Transverse colon (tissue), 4 donors: Measurements from ENCODE around the gene NAB2. TPM values are rescaled to one million over a fixed set of nuclear protein-coding genes. Genes with fewer than 3 reads are reported as not detected.

Source experiments
- DNase-seq: peaks from one replicate; pipeline ENCODE4 v3.0.0-alpha.2; 2019
- H3K27ac ChIP-seq, 4 donors: fragments of 200-600 bp; sonication (generic); 2 replicates each; pipeline ENCODE4 v1.5.1; 2016 to 2018; ENCODE audit warnings: inconsistent platforms in 4 of 4
- H3K27me3 ChIP-seq: fragments of 200-600 bp; sonication (generic); 2 replicates; pipeline ENCODE4 v1.5.1; 2017; ENCODE audit warnings: inconsistent platforms
- H3K36me3 ChIP-seq, 4 donors: fragments of 200-600 bp; sonication (generic); 2 replicates each; pipeline ENCODE4 v1.5.1; 2017 to 2019; ENCODE audit warnings: inconsistent platforms in 4 of 4
- H3K4me1 ChIP-seq, 4 donors: fragments of 200-600 bp; sonication (generic); 2 replicates each; pipeline ENCODE4 v1.5.1; 2017 to 2020; ENCODE audit warnings: inconsistent platforms in 4 of 4
- H3K4me3 ChIP-seq, 4 donors: fragments of 200-600 bp; sonication (generic); 1 replicate in 1 of 4; 2 replicates in 3 of 4; pipeline versions ENCODE4 v1.5.1 to v1.6.1; 2017 to 2019; ENCODE audit warnings: inconsistent platforms in 4 of 4
- H3K9me3 ChIP-seq, 2 donors: fragments of 200-600 bp; sonication (generic); 2 replicates each; pipeline ENCODE4 v1.5.1; 2017 to 2019; ENCODE audit warnings: inconsistent platforms in 2 of 2
- CTCF ChIP-seq, 5 experiments: fragments of 200-600 bp in 3 of 5; fragments of 450-650 bp in 2 of 5; sonication (generic) in 3 of 5; IDR thresholded peaks; 1 replicate in 2 of 5; 2 replicates in 3 of 5; pipeline ENCODE4 v1.5.1; 2016 to 2017; ENCODE audit warnings: antibody characterized with exemption in 5 of 5, inconsistent platforms in 3 of 5, mild to moderate bottlenecking in 2 of 5, moderate library complexity in 1 of 5
- EP300 ChIP-seq: sonication (generic); formaldehyde crosslinking; IDR thresholded peaks from one replicate; pipeline ENCODE4 v1.6.1; 2017; ENCODE audit warnings: antibody characterized with exemption, low read depth
- POLR2A ChIP-seq: fragments of 450-650 bp; IDR thresholded peaks from one replicate; pipeline ENCODE4 v1.6.1; 2016; ENCODE audit warnings: antibody characterized with exemption, mild to moderate bottlenecking, moderate library complexity
- POLR2AphosphoS5 ChIP-seq, 3 donors: sonication (generic); formaldehyde crosslinking; IDR thresholded peaks; one replicate each; pipeline ENCODE4 v1.6.1; 2016; ENCODE audit warnings: antibody characterized with exemption in 3 of 3
- WGBS, 2 donors: methylation state at CpG; one replicate each; pipeline ENCODE4 v1.1.5; 2018; ENCODE audit warnings: low coverage in 1 of 2; 5-methylcytosine and 5-hydroxymethylcytosine counted together
- in situ Hi-C, 4 donors: fragments of 200-750 bp; cut with MboI; loops; one replicate each; pipeline versions ENCODE4 v1.15.0 to v1.15.1; 2017; ENCODE audit warnings: low sequenced_read_pairs in 3 of 4, low pct_ligation_motif_present in 1 of 4, low pct_unique_long_range_greater_than_20kb in 1 of 4
- intact Hi-C: fragments of 100-400 bp; cut with DNase I; formaldehyde crosslinking; loops from one replicate; pipeline ENCODE4 v1.15.1; 2023; ENCODE audit warnings: low total_unique reads
- total RNA-seq, 4 donors: library from RNA; depleted of rRNA; stranded (reverse); fragments of >200 nt; gene quantifications; one replicate each; pipeline ENCODE4 v1.1.0, GENCODE V29; 2016

The NAB2 gene
- total RNA-seq, 4 donors from 2014 or later = 2.6 to 9.1 (median 4.7) TPM

DNA sequence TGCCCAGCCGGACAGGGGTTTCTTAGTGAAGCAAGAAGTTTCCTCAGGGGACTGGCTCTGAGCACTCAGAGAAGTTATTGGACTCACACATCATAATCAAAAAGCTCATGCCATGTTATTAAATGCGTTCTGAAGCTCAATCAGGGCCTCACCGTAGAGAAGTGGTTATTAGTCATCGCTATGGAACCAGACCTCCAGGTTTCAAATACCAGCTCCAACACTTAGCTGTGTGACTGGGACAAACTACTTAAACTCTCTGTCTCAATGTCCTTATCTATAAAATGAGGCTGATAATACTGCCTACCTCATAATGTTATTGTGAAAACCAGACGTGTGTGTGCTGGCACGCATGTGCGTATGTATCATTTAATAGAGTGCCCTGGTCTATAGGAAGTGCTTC lies 14.9 kb downstream of the NAB2 start:
- no peak for DNase-seq
- Histone ChIP-seq H3K4me1 (peaks cover 0 to 64% (median 17%) of the 10 kb centered on the region in 4 donors), H3K27me3 (no peaks in the 10 kb centered on the region), H3K9me3 (no peaks in the 10 kb centered on the region), H3K36me3 (peaks cover 0 to 49% (median 12%) of the 10 kb centered on the region in 4 donors), H3K4me3 (no peak overlapping the region), H3K27ac (no peak overlapping the region)
- in situ Hi-C loops (no loop called here), intact Hi-C loops (no loop called here)
- 90% methylated on average over 7 of the region's 7 CpGs; no CpG with 5 or more reads in 1 of the 2 donors for WGBS, 2 donors
- TF ChIP-seq EP300 (no peak), POLR2AphosphoS5 (IDR thresholded peaks at IDR 0.05) (no peak), CTCF (IDR thresholded peaks at IDR 0.05) (no peak), POLR2A (no peak)

DNA sequence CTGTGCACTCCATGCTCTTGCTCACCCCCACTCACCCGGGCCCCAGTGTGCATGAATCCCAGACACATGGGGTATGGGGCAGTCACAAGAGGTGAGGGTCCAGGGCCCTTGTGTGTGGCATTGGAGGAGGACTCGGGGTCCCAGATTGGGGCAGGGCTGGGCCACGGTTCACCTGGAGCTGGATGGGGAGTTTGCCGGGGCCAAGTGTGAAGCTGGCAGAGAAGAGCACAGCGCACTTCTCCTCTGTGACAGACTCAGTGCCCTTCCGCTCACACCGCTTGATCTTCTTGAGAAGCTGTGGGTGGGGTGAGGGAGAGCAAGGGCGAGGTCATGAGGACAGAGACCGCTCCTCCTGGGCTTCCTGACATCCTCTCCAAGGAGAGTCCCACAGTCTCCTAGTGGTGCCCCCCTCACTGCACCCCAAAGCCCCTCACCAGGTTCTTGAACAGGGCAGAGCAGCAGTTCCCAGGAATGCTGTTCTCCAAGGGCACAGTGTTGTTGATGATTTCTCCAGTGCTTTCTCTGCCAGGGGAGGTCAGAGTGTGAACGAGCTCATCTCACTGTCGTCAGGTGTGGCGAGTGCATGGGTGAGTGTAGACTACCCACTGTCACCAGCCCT lies 15.5 kb downstream of the NAB2 start:
- in situ Hi-C loops = no loop called here
- Histone ChIP-seq H3K4me3 (no peak overlapping the region), H3K4me1 (peaks cover 4 to 68% (median 23%) of the 10 kb centered on the region in 4 donors), H3K27me3 (no peaks in the 10 kb centered on the region), H3K36me3 (peaks cover 0 to 43% (median 10%) of the 10 kb centered on the region in 4 donors), H3K9me3 (no peaks in the 10 kb centered on the region), H3K27ac (no peak overlapping the region)
- TF ChIP-seq EP300 (no peak), CTCF (IDR thresholded peaks at IDR 0.05) (no peak), POLR2AphosphoS5 (IDR thresholded peaks at IDR 0.05) (no peak), POLR2A (no peak)
- no peak for DNase-seq
- WGBS, 2 donors = 89 to 92% methylated on average over 6 to 12 of the region's 12 CpGs
- intact Hi-C loops = no loop called here

DNA sequence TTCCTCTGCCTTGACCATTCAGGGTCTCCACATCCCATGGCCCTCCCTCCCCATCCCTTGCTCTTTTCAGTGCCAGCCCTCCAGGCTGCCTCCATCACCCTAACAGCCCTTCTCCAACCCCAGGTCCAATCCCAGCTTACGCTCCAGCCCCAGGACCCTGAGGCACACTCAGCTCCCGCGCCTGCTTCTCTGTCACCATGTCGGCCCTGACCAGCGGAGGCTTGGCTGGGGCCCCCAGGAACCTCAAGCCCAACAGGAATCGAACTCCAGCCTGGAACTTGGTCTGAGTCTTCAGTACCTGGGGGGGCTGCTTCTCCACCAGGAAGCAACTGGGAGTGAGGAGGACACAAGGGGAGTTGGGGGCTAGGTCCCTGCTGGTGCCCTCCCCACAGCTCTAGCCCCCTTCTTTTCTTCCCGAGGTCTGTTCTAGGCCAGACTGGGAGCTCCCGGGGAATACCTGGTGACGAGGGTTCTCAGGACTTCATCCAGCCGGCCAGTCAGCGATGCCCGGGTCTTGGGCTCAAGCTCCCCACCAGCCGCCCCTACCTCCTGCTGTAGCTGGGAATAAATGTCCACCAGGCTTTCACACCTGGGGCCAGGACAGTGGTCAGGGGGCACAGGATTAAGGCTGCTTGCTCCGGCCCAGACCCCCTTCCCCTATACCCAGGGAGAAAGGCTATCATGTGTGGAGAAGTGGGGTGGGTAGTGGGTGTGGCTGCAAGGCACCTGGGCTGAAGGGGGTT lies 16.3 kb downstream of the NAB2 start:
- no peak for TF ChIP-seq EP300
- TF ChIP-seq CTCF (IDR thresholded peaks at IDR 0.05) = no peak
- TF ChIP-seq POLR2AphosphoS5 (IDR thresholded peaks at IDR 0.05) = no peak
- TF ChIP-seq POLR2A = no peak
- Histone ChIP-seq H3K36me3 (peaks cover 0 to 37% (median 10%) of the 10 kb centered on the region in 4 donors), H3K9me3 (no peaks in the 10 kb centered on the region), H3K4me1 (peaks cover 9 to 67% (median 30%) of the 10 kb centered on the region in 4 donors), H3K27me3 (no peaks in the 10 kb centered on the region), H3K4me3 (no peak overlapping the region), H3K27ac (no peak overlapping the region)
- in situ Hi-C loops = no loop called here
- WGBS, 2 donors = 83 to 93% methylated on average over 1 to 12 of the region's 14 CpGs
- no peak for DNase-seq
- intact Hi-C loops = no loop called here

DNA sequence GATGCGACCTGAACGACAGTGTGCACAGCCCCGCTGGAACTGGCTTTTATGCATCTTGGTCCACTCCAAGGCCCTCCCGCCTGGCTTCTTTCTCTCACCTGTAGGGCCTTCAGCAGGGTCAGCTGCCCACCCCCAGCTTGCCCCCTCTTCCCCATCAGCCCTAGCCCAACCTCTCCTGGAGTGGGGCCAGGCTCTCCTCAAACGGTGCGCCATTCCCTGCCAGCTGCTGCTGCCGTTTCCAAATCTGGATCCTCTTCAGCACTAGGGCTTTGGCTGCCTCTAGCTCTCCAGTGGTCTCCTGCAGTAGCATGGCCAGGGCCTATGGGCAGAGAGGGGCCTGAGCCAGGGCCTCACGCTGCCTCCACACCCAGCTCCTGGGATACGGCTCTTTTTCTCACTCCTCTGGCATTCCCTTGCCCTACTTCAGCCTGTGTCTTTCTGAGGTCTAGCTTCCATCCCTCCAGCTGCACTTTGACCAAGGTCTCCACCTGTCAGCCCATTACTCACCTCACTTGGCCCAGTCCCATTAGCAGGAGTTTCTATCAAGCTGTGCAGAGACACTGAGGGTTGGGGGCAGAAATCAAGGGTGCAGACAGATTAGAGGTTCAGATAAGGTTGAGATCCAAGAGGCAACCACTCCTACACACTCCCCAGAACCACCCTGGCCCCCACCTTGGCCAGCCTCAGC lies 17.3 kb downstream of the NAB2 start:
- DNase-seq = no peak
- Histone ChIP-seq H3K27me3 (no peaks in the 10 kb centered on the region), H3K36me3 (peaks cover 0 to 37% (median 10%) of the 10 kb centered on the region in 4 donors), H3K4me3 (no peak overlapping the region), H3K9me3 (no peaks in the 10 kb centered on the region), H3K27ac (no peak overlapping the region), H3K4me1 (peaks cover 9 to 58% (median 27%) of the 10 kb centered on the region in 4 donors)
- TF ChIP-seq EP300 (no peak), CTCF (IDR thresholded peaks at IDR 0.05) (no peak), POLR2A (no peak), POLR2AphosphoS5 (IDR thresholded peaks at IDR 0.05) (no peak)
- in situ Hi-C loops = no loop called here
- WGBS, 2 donors = 80 to 93% methylated on average over 3 to 9 of the region's 9 CpGs
- intact Hi-C loops = no loop called here
